GM23338 (cell line): Measurements from ENCODE around the gene PFKFB3. TPM values are rescaled to one million over a fixed set of nuclear protein-coding genes. Genes with fewer than 3 reads are reported as not detected.

Experiments
- ATAC-seq: fragments of 200-7000 bp; cut with Tn5 transposase; 3 replicates; pipeline ENCODE4 v1.9.1; 2020
- DNase-seq: peaks from one replicate; pipeline ENCODE4 v3.0.0-alpha.2; 2015; ENCODE audit warnings: low spot score
- H2AFZ ChIP-seq: fragments of 200-600 bp; sonication (generic); 2 replicates; pipeline ENCODE4 v1.8.0; 2016; ENCODE audit warnings: antibody characterized with exemption, mild to moderate bottlenecking, moderate library complexity
- H3F3A ChIP-seq: fragments of 200-600 bp; sonication (generic); replicated peaks from 2 replicates; pipeline ENCODE4 v1.8.0; 2017; ENCODE audit warnings: antibody characterized with exemption, mixed run types, low read depth
- H3K27ac ChIP-seq: fragments of 200-600 bp; sonication (generic); 2 replicates; pipeline ENCODE4 v1.6.1; 2016; ENCODE audit warnings: low read depth
- H3K27me3 ChIP-seq: fragments of 200-600 bp; sonication (generic); 2 replicates; pipeline ENCODE4 v1.8.0; 2016; ENCODE audit warnings: mild to moderate bottlenecking, mixed run types, moderate library complexity; ENCODE audit not compliant: insufficient read depth
- H3K36me3 ChIP-seq: fragments of 200-600 bp; sonication (generic); 2 replicates; pipeline ENCODE4 v1.8.0; 2016; ENCODE audit warnings: mild to moderate bottlenecking; ENCODE audit not compliant: insufficient read depth
- H3K4me1 ChIP-seq: fragments of 200-600 bp; sonication (generic); 2 replicates; pipeline ENCODE4 v1.8.0; 2016; ENCODE audit warnings: mild to moderate bottlenecking, moderate library complexity; ENCODE audit not compliant: insufficient read depth
- H3K4me2 ChIP-seq: fragments of 200-600 bp; sonication (generic); 2 replicates; pipeline ENCODE4 v1.7.1; 2017; ENCODE audit warnings: mixed run types
- H3K4me3 ChIP-seq: fragments of 200-600 bp; sonication (generic); 2 replicates; pipeline ENCODE4 v1.6.1; 2016; ENCODE audit warnings: mixed run types
- H3K79me2 ChIP-seq: fragments of 200-600 bp; sonication (generic); replicated peaks from 2 replicates; pipeline ENCODE4 v1.8.0; 2017; ENCODE audit warnings: mild to moderate bottlenecking; ENCODE audit not compliant: insufficient read depth
- H3K9me2 ChIP-seq: fragments of 200-600 bp; sonication (generic); 2 replicates; pipeline ENCODE4 v1.8.0; 2017; ENCODE audit not compliant: insufficient read depth
- H4K20me1 ChIP-seq: fragments of 200-600 bp; sonication (generic); replicated peaks from 2 replicates; pipeline ENCODE4 v1.8.0; 2017; ENCODE audit warnings: mild to moderate bottlenecking; ENCODE audit not compliant: insufficient read depth
- H3K27ac Mint-ChIP-seq: 2 replicates; pipeline ENCODE4 v1.8.0; 2020; ENCODE audit warnings: inconsistent platforms, mild to moderate bottlenecking, moderate library complexity, mixed read lengths
- H3K27me3 Mint-ChIP-seq: 3 replicates; pipeline ENCODE4 v1.8.0; 2022; ENCODE audit warnings: low read depth, mild to moderate bottlenecking, moderate library complexity, mixed read lengths, inconsistent platforms; ENCODE audit not compliant: insufficient read depth, poor library complexity
- H3K36me3 Mint-ChIP-seq: 3 replicates; pipeline ENCODE4 v1.8.0; 2021; ENCODE audit warnings: low read depth, mild to moderate bottlenecking, inconsistent platforms, moderate library complexity, mixed read lengths
- H3K4me1 Mint-ChIP-seq: 3 replicates; pipeline ENCODE4 v1.8.0; 2020; ENCODE audit warnings: mild to moderate bottlenecking, inconsistent platforms, mixed read lengths
- H3K4me3 Mint-ChIP-seq: 3 replicates; pipeline ENCODE4 v1.8.0; 2021; ENCODE audit warnings: moderate library complexity, mild to moderate bottlenecking, inconsistent platforms, mixed read lengths
- H3K9me3 Mint-ChIP-seq: 3 replicates; pipeline ENCODE4 v1.8.0; 2020; ENCODE audit warnings: moderate library complexity, mild to moderate bottlenecking, inconsistent platforms, mixed read lengths
- CREB1 ChIP-seq: fragments of 250-450 bp; sonication (Bioruptor Pico); IDR thresholded peaks from 2 replicates; pipeline ENCODE4 v1.5.0; 2020; ENCODE audit warnings: low read depth, mild to moderate bottlenecking, moderate library complexity
- CTCF ChIP-seq, 2 experiments: fragments of 200-600 bp in 1 of 2; sonication (generic) in 1 of 2; conservative IDR thresholded peaks; 2 replicates each; pipeline versions ENCODE4 v1.5.1 to v1.6.1; 2016 to 2017; ENCODE audit warnings: antibody characterized with exemption in 2 of 2, low read depth in 2 of 2, mild to moderate bottlenecking in 2 of 2, moderate library complexity in 1 of 2
- ETS1 ChIP-seq: IDR thresholded peaks from 2 replicates; pipeline ENCODE4 v1.6.1; 2016; ENCODE audit warnings: antibody characterized with exemption
- EZH2 ChIP-seq: fragments of 200-600 bp; sonication (generic); IDR thresholded peaks from one replicate; pipeline ENCODE4 v1.8.0; 2017; ENCODE audit warnings: antibody characterized with exemption, mild to moderate bottlenecking, low read depth; ENCODE audit not compliant: unreplicated experiment
- EZH2phosphoT487 ChIP-seq: fragments of 200-600 bp; sonication (generic); IDR thresholded peaks from one replicate; pipeline ENCODE4 v1.8.1; 2018; ENCODE audit warnings: antibody characterized with exemption; ENCODE audit not compliant: unreplicated experiment
- JUNB ChIP-seq: IDR thresholded peaks from one replicate; pipeline ENCODE4 v1.6.1; 2016; ENCODE audit warnings: antibody characterized with exemption; ENCODE audit not compliant: unreplicated experiment
- NANOG ChIP-seq: IDR thresholded peaks from 2 replicates; pipeline ENCODE4 v1.6.1; 2016; ENCODE audit warnings: antibody characterized with exemption, borderline replicate concordance
- POLR2AphosphoS5 ChIP-seq: IDR thresholded peaks from 2 replicates; pipeline ENCODE4 v1.6.1; 2016; ENCODE audit warnings: antibody characterized with exemption, low read depth
- REST ChIP-seq: IDR thresholded peaks from one replicate; pipeline ENCODE4 v1.6.1; 2018; ENCODE audit warnings: antibody characterized with exemption; ENCODE audit not compliant: unreplicated experiment
- STAT1 ChIP-seq: IDR thresholded peaks from one replicate; pipeline ENCODE4 v1.6.1; 2016; ENCODE audit warnings: antibody characterized with exemption; ENCODE audit not compliant: unreplicated experiment
- ZNF114 ChIP-seq: fragments of 250-450 bp; sonication (Bioruptor Pico); IDR thresholded peaks from 2 replicates; pipeline ENCODE4 v1.5.0; 2020; ENCODE audit warnings: mild to moderate bottlenecking, moderate library complexity
- ZNF331 ChIP-seq: fragments of 250-450 bp; sonication (Bioruptor Pico); IDR thresholded peaks from 2 replicates; pipeline ENCODE4 v1.5.0; 2020; ENCODE audit warnings: low read depth, mild to moderate bottlenecking, moderate library complexity
- polyA plus RNA-seq: library from polyadenylated mRNA; unstranded; fragments of >200 nt; fragmentation: Nextera tagmentation; extraction: Ambion mirVana; gene quantifications from 2 replicates; pipeline ENCODE4 v1.2.1, GENCODE V29; 2016
- total RNA-seq: library from RNA; depleted of rRNA; stranded (reverse); fragments of >200 nt; shearing (Covaris generic); gene quantifications from 2 replicates; pipeline ENCODE4 v1.2.3, GENCODE V29; 2014
- TF ChIP-seq, protein P1 (sequence below): fragments of 250-450 bp; sonication (Bioruptor Pico); IDR thresholded peaks from 2 replicates; pipeline ENCODE4 v1.5.0; 2020; ENCODE audit warnings: mild to moderate bottlenecking, moderate library complexity

PFKFB3 gene
- total and polyA plus RNA-seq, 2 experiments from 2014 or later, result 9.5 to 26.8 TPM

- peaks cover 49% of the 10 kb centered on the region for H3K36me3 Mint-ChIP-seq
- H3K27ac Mint-ChIP-seq, result no peak overlapping the region
These were observed 30.4 kb downstream of the PFKFB3 start for GRCh38 chr10:6232846-6233724.

More at GRCh38 chr10:6232846-6233724, 30.4 kb downstream of the PFKFB3 start:
- Histone ChIP-seq H3K4me2 (no peak overlapping the region), H2AFZ (no peak overlapping the region), H3K36me3 (0 out of 2 replicates have a peak, but pooled peaks cover 4% of the 10 kb centered on the region), H3K27me3 (no peaks in the 10 kb centered on the region), H3K4me3 (no peak overlapping the region), H4K20me1 (no peaks in the 10 kb centered on the region), H3F3A (no peaks in the 10 kb centered on the region), H3K4me1 (no peaks in the 10 kb centered on the region), H3K9me2 (no peaks in the 10 kb centered on the region), H3K79me2 (no peaks in the 10 kb centered on the region), H3K27ac (no peak overlapping the region)
- DNase-seq (no peak), ATAC-seq (no peak)
- Mint-ChIP-seq H3K9me3 (no peaks in the 10 kb centered on the region), H3K27me3 (peaks cover 26% of the 10 kb centered on the region), H3K4me1 (no peaks in the 10 kb centered on the region), H3K4me3 (no peak overlapping the region)
- TF ChIP-seq REST, result no peak
- TF ChIP-seq POLR2AphosphoS5, result no peak
- TF ChIP-seq, protein P1, sequence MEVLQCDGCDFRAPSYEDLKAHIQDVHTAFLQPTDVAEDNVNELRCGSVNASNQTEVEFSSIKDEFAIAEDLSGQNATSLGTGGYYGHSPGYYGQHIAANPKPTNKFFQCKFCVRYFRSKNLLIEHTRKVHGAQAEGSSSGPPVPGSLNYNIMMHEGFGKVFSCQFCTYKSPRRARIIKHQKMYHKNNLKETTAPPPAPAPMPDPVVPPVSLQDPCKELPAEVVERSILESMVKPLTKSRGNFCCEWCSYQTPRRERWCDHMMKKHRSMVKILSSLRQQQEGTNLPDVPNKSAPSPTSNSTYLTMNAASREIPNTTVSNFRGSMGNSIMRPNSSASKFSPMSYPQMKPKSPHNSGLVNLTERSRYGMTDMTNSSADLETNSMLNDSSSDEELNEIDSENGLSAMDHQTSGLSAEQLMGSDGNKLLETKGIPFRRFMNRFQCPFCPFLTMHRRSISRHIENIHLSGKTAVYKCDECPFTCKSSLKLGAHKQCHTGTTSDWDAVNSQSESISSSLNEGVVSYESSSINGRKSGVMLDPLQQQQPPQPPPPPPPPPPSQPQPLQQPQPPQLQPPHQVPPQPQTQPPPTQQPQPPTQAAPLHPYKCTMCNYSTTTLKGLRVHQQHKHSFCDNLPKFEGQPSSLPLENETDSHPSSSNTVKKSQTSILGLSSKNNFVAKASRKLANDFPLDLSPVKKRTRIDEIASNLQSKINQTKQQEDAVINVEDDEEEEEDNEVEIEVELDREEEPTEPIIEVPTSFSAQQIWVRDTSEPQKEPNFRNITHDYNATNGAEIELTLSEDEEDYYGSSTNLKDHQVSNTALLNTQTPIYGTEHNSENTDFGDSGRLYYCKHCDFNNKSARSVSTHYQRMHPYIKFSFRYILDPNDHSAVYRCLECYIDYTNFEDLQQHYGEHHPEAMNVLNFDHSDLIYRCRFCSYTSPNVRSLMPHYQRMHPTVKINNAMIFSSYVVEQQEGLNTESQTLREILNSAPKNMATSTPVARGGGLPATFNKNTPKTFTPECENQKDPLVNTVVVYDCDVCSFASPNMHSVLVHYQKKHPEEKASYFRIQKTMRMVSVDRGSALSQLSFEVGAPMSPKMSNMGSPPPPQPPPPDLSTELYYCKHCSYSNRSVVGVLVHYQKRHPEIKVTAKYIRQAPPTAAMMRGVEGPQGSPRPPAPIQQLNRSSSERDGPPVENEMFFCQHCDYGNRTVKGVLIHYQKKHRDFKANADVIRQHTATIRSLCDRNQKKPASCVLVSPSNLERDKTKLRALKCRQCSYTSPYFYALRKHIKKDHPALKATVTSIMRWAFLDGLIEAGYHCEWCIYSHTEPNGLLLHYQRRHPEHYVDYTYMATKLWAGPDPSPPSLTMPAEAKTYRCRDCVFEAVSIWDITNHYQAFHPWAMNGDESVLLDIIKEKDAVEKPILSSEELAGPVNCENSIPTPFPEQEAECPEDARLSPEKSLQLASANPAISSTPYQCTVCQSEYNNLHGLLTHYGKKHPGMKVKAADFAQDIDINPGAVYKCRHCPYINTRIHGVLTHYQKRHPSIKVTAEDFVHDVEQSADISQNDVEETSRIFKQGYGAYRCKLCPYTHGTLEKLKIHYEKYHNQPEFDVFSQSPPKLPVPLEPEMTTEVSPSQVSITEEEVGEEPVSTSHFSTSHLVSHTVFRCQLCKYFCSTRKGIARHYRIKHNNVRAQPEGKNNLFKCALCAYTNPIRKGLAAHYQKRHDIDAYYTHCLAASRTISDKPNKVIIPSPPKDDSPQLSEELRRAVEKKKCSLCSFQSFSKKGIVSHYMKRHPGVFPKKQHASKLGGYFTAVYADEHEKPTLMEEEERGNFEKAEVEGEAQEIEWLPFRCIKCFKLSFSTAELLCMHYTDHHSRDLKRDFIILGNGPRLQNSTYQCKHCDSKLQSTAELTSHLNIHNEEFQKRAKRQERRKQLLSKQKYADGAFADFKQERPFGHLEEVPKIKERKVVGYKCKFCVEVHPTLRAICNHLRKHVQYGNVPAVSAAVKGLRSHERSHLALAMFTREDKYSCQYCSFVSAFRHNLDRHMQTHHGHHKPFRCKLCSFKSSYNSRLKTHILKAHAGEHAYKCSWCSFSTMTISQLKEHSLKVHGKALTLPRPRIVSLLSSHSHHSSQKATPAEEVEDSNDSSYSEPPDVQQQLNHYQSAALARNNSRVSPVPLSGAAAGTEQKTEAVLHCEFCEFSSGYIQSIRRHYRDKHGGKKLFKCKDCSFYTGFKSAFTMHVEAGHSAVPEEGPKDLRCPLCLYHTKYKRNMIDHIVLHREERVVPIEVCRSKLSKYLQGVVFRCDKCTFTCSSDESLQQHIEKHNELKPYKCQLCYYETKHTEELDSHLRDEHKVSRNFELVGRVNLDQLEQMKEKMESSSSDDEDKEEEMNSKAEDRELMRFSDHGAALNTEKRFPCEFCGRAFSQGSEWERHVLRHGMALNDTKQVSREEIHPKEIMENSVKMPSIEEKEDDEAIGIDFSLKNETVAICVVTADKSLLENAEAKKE (CRISPR knock-in tag), result no peak
- TF ChIP-seq EZH2phosphoT487, result no peak
- TF ChIP-seq CTCF (conservative IDR thresholded peaks at IDR 0.05; ENCODE audit: low read depth in 2 of 2), result no peak
- TF ChIP-seq EZH2, result no peak
- no peak for TF ChIP-seq ZNF331
- TF ChIP-seq ZNF114, result no peak
- TF ChIP-seq NANOG, result no peak
- no peak for TF ChIP-seq JUNB
- no peak for TF ChIP-seq STAT1
- no peak for TF ChIP-seq CREB1
- no peak for TF ChIP-seq ETS1
